Measurements from ENCODE around the gene FNTB.

Gene FNTB

GRCh38 chr14:64970041-64970440, 16.7 kb upstream of the FNTB start:
- H4K20me1 ChIP-seq (ENCODE audit: insufficient read depth, low read length): no peaks in the 10 kb centered on the region
- TF ChIP-seq, protein P1, sequence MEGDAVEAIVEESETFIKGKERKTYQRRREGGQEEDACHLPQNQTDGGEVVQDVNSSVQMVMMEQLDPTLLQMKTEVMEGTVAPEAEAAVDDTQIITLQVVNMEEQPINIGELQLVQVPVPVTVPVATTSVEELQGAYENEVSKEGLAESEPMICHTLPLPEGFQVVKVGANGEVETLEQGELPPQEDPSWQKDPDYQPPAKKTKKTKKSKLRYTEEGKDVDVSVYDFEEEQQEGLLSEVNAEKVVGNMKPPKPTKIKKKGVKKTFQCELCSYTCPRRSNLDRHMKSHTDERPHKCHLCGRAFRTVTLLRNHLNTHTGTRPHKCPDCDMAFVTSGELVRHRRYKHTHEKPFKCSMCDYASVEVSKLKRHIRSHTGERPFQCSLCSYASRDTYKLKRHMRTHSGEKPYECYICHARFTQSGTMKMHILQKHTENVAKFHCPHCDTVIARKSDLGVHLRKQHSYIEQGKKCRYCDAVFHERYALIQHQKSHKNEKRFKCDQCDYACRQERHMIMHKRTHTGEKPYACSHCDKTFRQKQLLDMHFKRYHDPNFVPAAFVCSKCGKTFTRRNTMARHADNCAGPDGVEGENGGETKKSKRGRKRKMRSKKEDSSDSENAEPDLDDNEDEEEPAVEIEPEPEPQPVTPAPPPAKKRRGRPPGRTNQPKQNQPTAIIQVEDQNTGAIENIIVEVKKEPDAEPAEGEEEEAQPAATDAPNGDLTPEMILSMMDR (IDR thresholded peaks at IDR 0.05; ENCODE audit: low read depth, low read length): no peak
- TF ChIP-seq EZH2phosphoT487 (IDR thresholded peaks at IDR 0.05; ENCODE audit: low read depth): no peak
- no peak overlapping the region for H2AFZ ChIP-seq (ENCODE audit: low read depth, low read length)
- H3K27ac ChIP-seq (ENCODE audit: low read length): no peak overlapping the region
- no peak overlapping the region for H3K4me2 ChIP-seq (ENCODE audit: low read length)
- H3K27me3 ChIP-seq (ENCODE audit: low read depth, low read length): peaks cover 13% of the 10 kb centered on the region
- peaks cover 18% of the 10 kb centered on the region for H3K4me1 ChIP-seq (ENCODE audit: low read length)
- no peaks in the 10 kb centered on the region for H3K36me3 ChIP-seq (replicated peaks; ENCODE audit: low read depth, low read length)
- H3K79me2 ChIP-seq (ENCODE audit: low read length): no peaks in the 10 kb centered on the region
- no peak overlapping the region for H3K4me3 ChIP-seq (ENCODE audit: low read length)
- H3K9ac ChIP-seq (ENCODE audit: low read length): no peak overlapping the region
- H3K9me3 ChIP-seq (ENCODE audit: insufficient read depth, low read length): no peaks in the 10 kb centered on the region

DNA sequence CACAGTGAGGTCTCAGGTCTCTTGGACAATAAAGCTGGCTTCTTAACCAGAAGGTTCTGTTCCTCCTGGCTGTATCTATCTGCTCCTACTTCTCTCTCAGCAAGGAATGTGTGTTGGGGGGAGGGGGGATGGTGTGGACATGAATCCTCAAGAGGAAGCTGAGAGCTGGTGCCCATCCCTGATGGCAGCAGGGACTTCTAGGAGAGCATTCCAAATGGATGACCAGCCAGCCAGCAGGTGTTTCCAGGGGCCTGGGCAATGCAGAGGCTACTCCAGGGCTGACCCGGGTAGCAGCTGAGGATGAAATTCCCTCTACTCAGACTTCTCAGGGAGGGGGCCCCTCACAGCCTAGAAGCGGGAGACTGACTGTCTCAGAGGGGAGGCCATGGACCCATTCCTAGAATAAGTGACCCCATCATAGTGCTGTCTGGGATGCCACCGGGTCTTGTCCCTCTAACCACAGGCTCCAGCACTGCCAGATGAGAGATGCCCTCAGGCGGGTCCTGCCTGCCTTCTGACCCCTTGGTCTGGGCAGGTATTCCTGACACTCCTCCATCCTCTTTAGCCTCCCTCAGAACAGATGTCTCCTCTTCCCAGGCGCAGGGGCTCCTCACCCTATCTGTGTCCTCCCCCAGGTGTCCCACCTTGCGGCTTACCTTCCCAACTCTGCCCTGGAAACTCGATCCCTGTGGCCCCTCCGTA, 15.8 kb upstream of the FNTB start:
- H3K9me3 ChIP-seq (ENCODE audit: insufficient read depth, low read length): no peaks in the 10 kb centered on the region
- H3K27me3 ChIP-seq (ENCODE audit: low read depth, low read length): peaks cover 13% of the 10 kb centered on the region
- peak overlapping the region; percentile 91 for H3K4me2 ChIP-seq (ENCODE audit: low read length)
- no peaks in the 10 kb centered on the region for H4K20me1 ChIP-seq (ENCODE audit: insufficient read depth, low read length)
- peak overlapping the region; percentile 95 for H3K4me3 ChIP-seq (ENCODE audit: low read length)
- TF ChIP-seq, protein P1 (IDR thresholded peaks at IDR 0.05; ENCODE audit: low read depth, low read length): no peak
- TF ChIP-seq EZH2phosphoT487 (IDR thresholded peaks at IDR 0.05; ENCODE audit: low read depth): no peak
- no peak overlapping the region for H2AFZ ChIP-seq (ENCODE audit: low read depth, low read length)
- peaks cover 9% of the 10 kb centered on the region for H3K4me1 ChIP-seq (ENCODE audit: low read length)
- no peak overlapping the region for H3K27ac ChIP-seq (ENCODE audit: low read length)
- H3K36me3 ChIP-seq (replicated peaks; ENCODE audit: low read depth, low read length): no peaks in the 10 kb centered on the region
- H3K79me2 ChIP-seq (ENCODE audit: low read length): no peaks in the 10 kb centered on the region
- H3K9ac ChIP-seq (ENCODE audit: low read length): peak overlapping the region; percentile 70; the same call in 1 of the 2 replicates

DNA sequence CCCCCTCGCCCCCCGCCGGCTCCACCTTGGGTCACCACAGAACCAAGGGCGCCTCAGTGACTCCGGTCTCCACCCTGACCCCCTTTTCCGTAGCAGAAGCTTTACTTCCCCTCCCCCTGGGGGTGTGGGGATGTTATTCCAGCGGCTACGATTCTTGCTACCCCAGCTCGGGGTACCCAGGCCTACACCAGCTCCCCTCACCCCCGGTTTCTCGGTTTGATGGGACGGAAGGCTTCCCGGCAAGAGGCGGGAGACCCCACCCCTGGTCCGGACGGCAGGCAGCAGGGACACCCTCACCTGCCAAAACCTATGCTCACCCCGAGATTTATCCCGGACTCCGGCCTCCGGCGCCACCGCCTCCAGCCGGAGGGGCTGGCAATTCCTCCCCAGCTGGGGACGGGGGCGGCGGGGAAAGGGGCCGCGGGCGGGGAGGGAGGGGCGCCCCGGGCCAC, 15.2 kb upstream of the FNTB start:
- H3K4me1 ChIP-seq (ENCODE audit: low read length): peaks cover 8% of the 10 kb centered on the region; the same call in 1 of the 2 replicates
- peak overlapping the region; percentile 74 for H2AFZ ChIP-seq (ENCODE audit: low read depth, low read length)
- no peaks in the 10 kb centered on the region for H3K9me3 ChIP-seq (ENCODE audit: insufficient read depth, low read length)
- H3K36me3 ChIP-seq (replicated peaks; ENCODE audit: low read depth, low read length): no peaks in the 10 kb centered on the region
- H3K27ac ChIP-seq (ENCODE audit: low read length): no peak overlapping the region
- peak overlapping the region; percentile 91 for H3K4me2 ChIP-seq (ENCODE audit: low read length)
- H3K4me3 ChIP-seq (ENCODE audit: low read length): peak overlapping the region; percentile 95
- H3K9ac ChIP-seq (ENCODE audit: low read length): peak overlapping the region; percentile 70
- TF ChIP-seq, protein P1 (IDR thresholded peaks at IDR 0.05; ENCODE audit: low read depth, low read length): no peak
- no peak for TF ChIP-seq EZH2phosphoT487 (IDR thresholded peaks at IDR 0.05; ENCODE audit: low read depth)
- no peaks in the 10 kb centered on the region for H3K79me2 ChIP-seq (ENCODE audit: low read length)
- no peaks in the 10 kb centered on the region for H4K20me1 ChIP-seq (ENCODE audit: insufficient read depth, low read length)
- H3K27me3 ChIP-seq (ENCODE audit: low read depth, low read length): peaks cover 14% of the 10 kb centered on the region

GRCh38 chr14:64971943-64972791, 14.5 kb upstream of the FNTB start, which contains the start of gene RAB15:
RAB15 (minus strand) TSS chr14:64972336; CDS start chr14:64972076, 260 bp downstream.
- no peak for TF ChIP-seq EZH2phosphoT487 (IDR thresholded peaks at IDR 0.05; ENCODE audit: low read depth)
- TF ChIP-seq, protein P1 (IDR thresholded peaks at IDR 0.05; ENCODE audit: low read depth, low read length): no peak
- H3K4me3 ChIP-seq (ENCODE audit: low read length): peak within 1 kb of the TSS; percentile 95
- no peak within 1 kb of the TSS for H3K27ac ChIP-seq (ENCODE audit: low read length)

More at GRCh38 chr14:64971943-64972791, 14.5 kb upstream of the FNTB start, which contains the start of gene RAB15:
- Histone ChIP-seq H3K4me1 (ENCODE audit: low read length) (peaks cover 8% of the 10 kb centered on the region; the same call in 1 of the 2 replicates), H3K4me2 (ENCODE audit: low read length) (peak within 1 kb of the TSS; percentile 91), H3K27me3 (ENCODE audit: low read depth, low read length) (peaks cover 20% of the 10 kb centered on the region), H4K20me1 (ENCODE audit: insufficient read depth, low read length) (no peaks in the 10 kb centered on the region), H3K9ac (ENCODE audit: low read length) (peak within 1 kb of the TSS; percentile 70), H3K36me3 (replicated peaks; ENCODE audit: low read depth, low read length) (no peaks in the 10 kb centered on the region), H3K9me3 (ENCODE audit: insufficient read depth, low read length) (no peaks in the 10 kb centered on the region), H2AFZ (ENCODE audit: low read depth, low read length) (peak within 1 kb of the TSS; percentile 81), H3K79me2 (ENCODE audit: low read length) (no peaks in the 10 kb centered on the region)
